HCT116 (cell line): ENCODE data around the gene YARS2.

Experiments used
- CEBPB ChIP-seq: IDR thresholded peaks from 2 replicates; pipeline ENCODE4 v1.6.1; 2012; ENCODE audit warnings: low read depth
- CTCF ChIP-seq, 3 experiments: fragments of 200-600 bp in 1 of 3; sonication (generic) in 1 of 3; IDR thresholded peaks in 2 of 3; conservative IDR thresholded peaks in 1 of 3; 2 replicates each; pipeline ENCODE4 v1.5.1; 2012 to 2017; ENCODE audit warnings: low read depth in 2 of 3, low read length in 2 of 3, antibody characterized with exemption in 1 of 3, borderline replicate concordance in 1 of 3, control low read depth in 1 of 3, mild to moderate bottlenecking in 1 of 3, mixed read lengths in 1 of 3, mixed run types in 1 of 3, moderate library complexity in 1 of 3; ENCODE audit not compliant: insufficient read depth in 1 of 3
- EGR1 ChIP-seq: IDR thresholded peaks from 2 replicates; pipeline ENCODE4 v1.6.1; 2012; ENCODE audit warnings: low read depth
- ELF1 ChIP-seq: IDR thresholded peaks from 2 replicates; pipeline ENCODE4 v1.6.1; 2012; ENCODE audit warnings: low read depth, borderline replicate concordance
- EZH2 ChIP-seq: fragments of 200-600 bp; sonication (generic); IDR thresholded peaks from 2 replicates; pipeline ENCODE4 v1.6.1; 2017; ENCODE audit warnings: antibody characterized with exemption, mixed run types
- EZH2phosphoT487 ChIP-seq: fragments of 200-600 bp; IDR thresholded peaks from 2 replicates; pipeline ENCODE4 v1.6.1; 2018; ENCODE audit warnings: antibody characterized with exemption, borderline replicate concordance
- MAX ChIP-seq: IDR thresholded peaks from 2 replicates; pipeline ENCODE4 v1.6.1; 2012
- POLR2A ChIP-seq: IDR thresholded peaks from 2 replicates; pipeline ENCODE4 v1.7.0; 2011; ENCODE audit warnings: borderline replicate concordance; ENCODE audit not compliant: insufficient read depth, insufficient read length; ENCODE audit errors: extremely low read depth
- POLR2AphosphoS5 ChIP-seq: IDR thresholded peaks from 2 replicates; pipeline ENCODE4 v1.6.1; 2011; ENCODE audit warnings: mild to moderate bottlenecking, low read depth, low read length, moderate library complexity
- RAD21 ChIP-seq: IDR thresholded peaks from 2 replicates; pipeline ENCODE4 v1.6.1; 2012; ENCODE audit warnings: low read depth, mild to moderate bottlenecking
- REST ChIP-seq: IDR thresholded peaks from 2 replicates; pipeline ENCODE4 v1.6.1; 2012; ENCODE audit warnings: low read depth

GRCh38 chr12:32789916-32790315, 34.2 kb upstream of the YARS2 start:
- TF ChIP-seq EGR1 (no peak), CTCF (IDR thresholded peaks at IDR 0.05 in 2 of 3, conservative IDR thresholded peaks at IDR 0.05 in 1 of 3; ENCODE audit: borderline replicate concordance in 1 of 3, insufficient read depth in 1 of 3, low read depth in 2 of 3, low read length in 2 of 3) (no peak), EZH2phosphoT487 (no peak), REST (no peak), POLR2AphosphoS5 (no peak), EZH2 (no peak), RAD21 (no peak), CEBPB (no peak), MAX (no peak), POLR2A (no peak), ELF1 (no peak)
